ENCODE data around the gene CFAP210. TPM values are rescaled to one million over a fixed set of nuclear protein-coding genes. Genes with fewer than 3 reads are reported as not detected.

Gene CFAP210
- total RNA-seq, 1 donor from 2014 or later = 0.32 TPM

DNA sequence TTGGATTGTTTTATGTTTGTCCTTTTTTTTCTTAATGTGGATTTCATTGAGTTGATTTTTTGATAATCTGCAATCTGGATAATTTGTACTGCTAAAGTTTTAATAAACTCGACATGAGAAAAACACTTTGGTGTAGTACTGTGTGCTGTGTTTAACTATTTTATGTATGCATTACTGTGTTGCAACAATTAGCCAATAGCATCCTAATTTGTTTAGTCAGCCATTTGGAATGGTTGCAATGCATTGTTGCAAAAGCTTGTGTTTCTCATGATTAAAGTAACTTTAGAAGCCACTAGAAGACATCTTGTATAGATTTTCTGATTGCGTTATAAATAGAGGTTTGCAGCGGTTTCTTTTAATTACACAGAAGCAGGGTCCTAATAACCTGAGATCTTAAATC is 56.6 kb downstream of the CFAP210 start:
- Mint-ChIP-seq H3K4me1 (ENCODE audit: low read depth, unreplicated experiment) (no peaks in the 10 kb centered on the region), H3K9me3 (ENCODE audit: unreplicated experiment) (no peaks in the 10 kb centered on the region), H3K4me3 (ENCODE audit: unreplicated experiment) (no peak overlapping the region), H3K27me3 (ENCODE audit: unreplicated experiment) (no peaks in the 10 kb centered on the region), H3K36me3 (ENCODE audit: unreplicated experiment) (no peaks in the 10 kb centered on the region), H3K27ac (ENCODE audit: unreplicated experiment) (no peak overlapping the region)
- DNase-seq = no peak
- TF ChIP-seq, protein P1, sequence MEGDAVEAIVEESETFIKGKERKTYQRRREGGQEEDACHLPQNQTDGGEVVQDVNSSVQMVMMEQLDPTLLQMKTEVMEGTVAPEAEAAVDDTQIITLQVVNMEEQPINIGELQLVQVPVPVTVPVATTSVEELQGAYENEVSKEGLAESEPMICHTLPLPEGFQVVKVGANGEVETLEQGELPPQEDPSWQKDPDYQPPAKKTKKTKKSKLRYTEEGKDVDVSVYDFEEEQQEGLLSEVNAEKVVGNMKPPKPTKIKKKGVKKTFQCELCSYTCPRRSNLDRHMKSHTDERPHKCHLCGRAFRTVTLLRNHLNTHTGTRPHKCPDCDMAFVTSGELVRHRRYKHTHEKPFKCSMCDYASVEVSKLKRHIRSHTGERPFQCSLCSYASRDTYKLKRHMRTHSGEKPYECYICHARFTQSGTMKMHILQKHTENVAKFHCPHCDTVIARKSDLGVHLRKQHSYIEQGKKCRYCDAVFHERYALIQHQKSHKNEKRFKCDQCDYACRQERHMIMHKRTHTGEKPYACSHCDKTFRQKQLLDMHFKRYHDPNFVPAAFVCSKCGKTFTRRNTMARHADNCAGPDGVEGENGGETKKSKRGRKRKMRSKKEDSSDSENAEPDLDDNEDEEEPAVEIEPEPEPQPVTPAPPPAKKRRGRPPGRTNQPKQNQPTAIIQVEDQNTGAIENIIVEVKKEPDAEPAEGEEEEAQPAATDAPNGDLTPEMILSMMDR (IDR thresholded peaks at IDR 0.05; ENCODE audit: partially characterized antibody, unreplicated experiment) = no peak

DNA sequence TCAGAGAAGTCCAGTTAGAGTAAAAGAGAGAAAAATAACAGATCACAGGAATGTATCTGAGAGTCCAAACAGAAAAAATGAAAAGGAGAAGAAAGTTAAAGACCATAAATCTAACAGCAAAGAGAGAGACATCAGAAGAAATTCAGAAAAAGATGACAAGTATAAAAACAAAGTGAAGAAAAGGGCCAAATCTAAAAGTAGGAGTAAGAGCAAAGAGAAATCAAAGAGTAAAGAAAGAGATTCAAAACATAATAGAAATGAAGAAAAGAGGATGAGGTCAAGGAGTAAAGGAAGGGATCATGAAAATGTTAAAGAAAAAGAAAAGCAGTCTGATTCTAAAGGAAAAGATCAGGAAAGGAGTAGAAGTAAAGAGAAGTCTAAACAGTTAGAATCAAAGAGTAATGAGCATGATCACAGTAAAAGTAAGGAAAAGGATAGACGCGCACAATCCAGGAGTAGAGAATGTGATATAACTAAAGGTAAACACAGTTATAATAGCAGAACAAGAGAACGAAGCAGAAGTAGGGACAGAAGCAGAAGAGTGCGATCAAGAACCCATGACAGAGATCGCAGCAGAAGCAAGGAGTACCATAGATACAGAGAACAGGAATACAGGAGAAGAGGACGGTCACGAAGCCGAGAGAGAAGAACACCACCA is 57.6 kb downstream of the CFAP210 start:
- H3K4me1 Mint-ChIP-seq (ENCODE audit: low read depth, unreplicated experiment) = no peaks in the 10 kb centered on the region
- no peaks in the 10 kb centered on the region for H3K27me3 Mint-ChIP-seq (ENCODE audit: unreplicated experiment)
- no peak overlapping the region for H3K27ac Mint-ChIP-seq (ENCODE audit: unreplicated experiment)
- no peaks in the 10 kb centered on the region for H3K36me3 Mint-ChIP-seq (ENCODE audit: unreplicated experiment)
- no peaks in the 10 kb centered on the region for H3K9me3 Mint-ChIP-seq (ENCODE audit: unreplicated experiment)
- no peak for DNase-seq
- no peak overlapping the region for H3K4me3 Mint-ChIP-seq (ENCODE audit: unreplicated experiment)
- TF ChIP-seq, protein P1 (IDR thresholded peaks at IDR 0.05; ENCODE audit: partially characterized antibody, unreplicated experiment) = no peak

DNA sequence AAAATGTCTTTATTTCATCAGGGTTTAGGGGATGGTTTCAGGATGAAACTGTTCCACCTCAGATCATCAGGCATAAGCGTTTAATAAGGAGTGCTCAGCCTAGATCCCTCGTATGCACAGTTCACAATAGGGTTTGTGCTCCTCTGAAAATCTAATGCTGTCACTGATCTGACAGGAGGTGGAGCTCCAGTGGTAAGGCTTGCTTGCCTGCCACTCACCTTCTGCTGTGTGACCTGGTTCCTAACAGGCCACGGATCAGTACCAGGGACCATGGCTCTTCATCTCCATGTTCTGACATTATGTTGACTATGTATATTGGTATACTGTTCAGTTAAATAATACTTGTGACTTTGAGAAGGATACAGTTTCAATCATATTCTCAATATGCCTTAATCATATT is 68.4 kb downstream of the CFAP210 start:
- H3K27me3 Mint-ChIP-seq (ENCODE audit: unreplicated experiment) = peaks cover 2% of the 10 kb centered on the region
- H3K9me3 Mint-ChIP-seq (ENCODE audit: unreplicated experiment) = no peaks in the 10 kb centered on the region
- no peak for DNase-seq
- H3K4me3 Mint-ChIP-seq (ENCODE audit: unreplicated experiment) = no peak overlapping the region
- H3K27ac Mint-ChIP-seq (ENCODE audit: unreplicated experiment) = no peak overlapping the region
- H3K4me1 Mint-ChIP-seq (ENCODE audit: low read depth, unreplicated experiment) = no peaks in the 10 kb centered on the region
- H3K36me3 Mint-ChIP-seq (ENCODE audit: unreplicated experiment) = no peaks in the 10 kb centered on the region
- TF ChIP-seq, protein P1 (IDR thresholded peaks at IDR 0.05; ENCODE audit: partially characterized antibody, unreplicated experiment) = no peak

DNA sequence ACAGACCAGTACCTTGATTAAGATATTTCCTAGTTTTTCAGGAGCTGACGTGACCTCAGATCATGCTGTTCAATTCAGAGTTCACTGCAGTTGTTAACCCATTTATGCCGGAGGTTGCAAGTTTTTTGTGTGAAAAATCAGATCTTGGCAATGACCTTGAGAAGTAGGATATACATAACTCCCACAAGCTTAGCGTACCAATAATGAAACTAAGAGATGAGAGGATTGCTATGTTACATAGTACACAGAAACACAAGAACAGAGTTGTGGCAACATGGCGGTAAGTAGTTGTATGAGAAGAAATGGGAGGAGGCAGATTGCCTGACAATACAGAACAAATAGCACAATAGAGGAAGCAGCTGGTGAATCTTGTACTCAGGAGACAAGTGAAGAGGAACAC is 71.0 kb downstream of the CFAP210 start:
- H3K4me1 Mint-ChIP-seq (ENCODE audit: low read depth, unreplicated experiment) = no peaks in the 10 kb centered on the region
- no peak for DNase-seq
- H3K4me3 Mint-ChIP-seq (ENCODE audit: unreplicated experiment) = no peak overlapping the region
- H3K9me3 Mint-ChIP-seq (ENCODE audit: unreplicated experiment) = no peaks in the 10 kb centered on the region
- peaks cover 9% of the 10 kb centered on the region for H3K36me3 Mint-ChIP-seq (ENCODE audit: unreplicated experiment)
- TF ChIP-seq, protein P1 (IDR thresholded peaks at IDR 0.05; ENCODE audit: partially characterized antibody, unreplicated experiment) = no peak
- no peaks in the 10 kb centered on the region for H3K27me3 Mint-ChIP-seq (ENCODE audit: unreplicated experiment)
- no peak overlapping the region for H3K27ac Mint-ChIP-seq (ENCODE audit: unreplicated experiment)

DNA sequence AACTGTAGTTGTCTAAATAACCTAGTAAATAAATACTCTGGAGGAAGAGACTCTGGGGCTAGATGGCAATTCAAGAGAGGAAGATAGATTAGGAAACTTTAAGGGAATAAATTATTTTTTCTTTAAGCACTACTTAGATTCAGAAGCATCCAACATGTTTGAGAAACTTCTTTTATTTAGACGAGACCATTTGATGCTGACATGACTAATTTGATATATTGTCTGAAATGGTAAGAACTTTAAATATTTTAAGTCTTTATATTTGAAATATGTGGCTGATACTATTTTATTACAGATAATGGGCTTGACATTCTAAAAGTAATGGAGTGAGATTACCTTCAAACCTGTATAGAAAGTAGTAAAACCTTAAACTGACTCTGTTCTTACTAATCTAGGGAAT is 73.7 kb downstream of the CFAP210 start:
- TF ChIP-seq, protein P1 (IDR thresholded peaks at IDR 0.05; ENCODE audit: partially characterized antibody, unreplicated experiment) = no peak
- Mint-ChIP-seq H3K4me3 (ENCODE audit: unreplicated experiment) (no peak overlapping the region), H3K36me3 (ENCODE audit: unreplicated experiment) (peaks cover 25% of the 10 kb centered on the region), H3K27me3 (ENCODE audit: unreplicated experiment) (no peaks in the 10 kb centered on the region), H3K27ac (ENCODE audit: unreplicated experiment) (no peak overlapping the region), H3K4me1 (ENCODE audit: low read depth, unreplicated experiment) (no peaks in the 10 kb centered on the region), H3K9me3 (ENCODE audit: unreplicated experiment) (peaks cover 1% of the 10 kb centered on the region)
- no peak for DNase-seq
